ENCODE data around the gene PRKCA.

PRKCA gene

GRCh38 chr17:66552371-66552770 lies 250.0 kb downstream of the PRKCA start:
- ATAC-seq = no peak
- TF ChIP-seq PATZ1 (CRISPR knock-in tag; IDR thresholded peaks at IDR 0.05; ENCODE audit: borderline replicate concordance) = no peak
- no peak for TF ChIP-seq CSDC2 (CRISPR knock-in tag; IDR thresholded peaks at IDR 0.05)
- TF ChIP-seq ARNTL (CRISPR knock-in tag; IDR thresholded peaks at IDR 0.05; ENCODE audit: borderline replicate concordance, low read depth) = no peak
- no peak for TF ChIP-seq GLIS3 (CRISPR knock-in tag; IDR thresholded peaks at IDR 0.05)
- no peak for TF ChIP-seq TCF4 (CRISPR knock-in tag; IDR thresholded peaks at IDR 0.05; ENCODE audit: borderline replicate concordance)
- TF ChIP-seq POU6F1 (CRISPR knock-in tag; IDR thresholded peaks at IDR 0.05; ENCODE audit: borderline replicate concordance, low read depth) = no peak
- no peak for TF ChIP-seq ISL1 (CRISPR knock-in tag; IDR thresholded peaks at IDR 0.05)
- TF ChIP-seq BACH2 (CRISPR knock-in tag; IDR thresholded peaks at IDR 0.05; ENCODE audit: borderline replicate concordance) = no peak
- no peak for TF ChIP-seq ZC3H10 (CRISPR knock-in tag; IDR thresholded peaks at IDR 0.05)
- TF ChIP-seq TOX (CRISPR knock-in tag; IDR thresholded peaks at IDR 0.05; ENCODE audit: borderline replicate concordance) = no peak
- TF ChIP-seq CREB5 (CRISPR knock-in tag; IDR thresholded peaks at IDR 0.05; ENCODE audit: low read depth) = no peak
- no peak for TF ChIP-seq ZNF70 (CRISPR knock-in tag; IDR thresholded peaks at IDR 0.05)
- no peak for TF ChIP-seq ZNF8 (CRISPR knock-in tag; IDR thresholded peaks at IDR 0.05)
- TF ChIP-seq ZNF565 (CRISPR knock-in tag; conservative IDR thresholded peaks at IDR 0.05; ENCODE audit: low read depth) = no peak
- TF ChIP-seq SNAI2 (CRISPR knock-in tag; IDR thresholded peaks at IDR 0.05) = no peak
- no peak for TF ChIP-seq ESRRG (CRISPR knock-in tag; IDR thresholded peaks at IDR 0.05)
- TF ChIP-seq ZFP3 (CRISPR knock-in tag; IDR thresholded peaks at IDR 0.05) = no peak
- no peak for TF ChIP-seq ZFP30 (CRISPR knock-in tag; IDR thresholded peaks at IDR 0.05)

GRCh38 chr17:66555605-66556004 lies 253.2 kb downstream of the PRKCA start:
- TF ChIP-seq CSRNP3 (CRISPR knock-in tag; IDR thresholded peaks at IDR 0.05) = no peak
- TF ChIP-seq GLIS3 (CRISPR knock-in tag; IDR thresholded peaks at IDR 0.05) = no peak
- TF ChIP-seq RARB (CRISPR knock-in tag; IDR thresholded peaks at IDR 0.05) = no peak
- no peak; the same call in 2 of the 3 replicates for ATAC-seq

GRCh38 chr17:66557200-66557599 lies 254.8 kb downstream of the PRKCA start:
- TF ChIP-seq GLIS3 (CRISPR knock-in tag; IDR thresholded peaks at IDR 0.05) = no peak
- TF ChIP-seq ZC3H10 (CRISPR knock-in tag; IDR thresholded peaks at IDR 0.05) = no peak
- TF ChIP-seq OSR1 (CRISPR knock-in tag; IDR thresholded peaks at IDR 0.05) = no peak
- no peak for TF ChIP-seq PPARA (CRISPR knock-in tag; IDR thresholded peaks at IDR 0.05; ENCODE audit: borderline replicate concordance)
- ATAC-seq = no peak

- no peak for TF ChIP-seq BACH2 (CRISPR knock-in tag; IDR thresholded peaks at IDR 0.05; ENCODE audit: borderline replicate concordance)
- no peak; the same call in 2 of the 3 replicates for ATAC-seq
Measured at GRCh38 chr17:66557886-66558285, 255.5 kb downstream of the PRKCA start.

GRCh38 chr17:66560691-66561090 lies 258.3 kb downstream of the PRKCA start:
- no peak for ATAC-seq
- no peak for TF ChIP-seq ZFP30 (CRISPR knock-in tag; IDR thresholded peaks at IDR 0.05)
- TF ChIP-seq ARNTL (CRISPR knock-in tag; IDR thresholded peaks at IDR 0.05; ENCODE audit: borderline replicate concordance, low read depth) = no peak
- no peak for TF ChIP-seq CREB5 (CRISPR knock-in tag; IDR thresholded peaks at IDR 0.05; ENCODE audit: low read depth)
- TF ChIP-seq CSRNP3 (CRISPR knock-in tag; IDR thresholded peaks at IDR 0.05) = no peak
- no peak for TF ChIP-seq CSDC2 (CRISPR knock-in tag; IDR thresholded peaks at IDR 0.05)
- no peak for TF ChIP-seq ESRRG (CRISPR knock-in tag; IDR thresholded peaks at IDR 0.05)
- no peak for TF ChIP-seq TSHZ2 (CRISPR knock-in tag; IDR thresholded peaks at IDR 0.05)
- no peak for TF ChIP-seq GLIS3 (CRISPR knock-in tag; IDR thresholded peaks at IDR 0.05)
- no peak for TF ChIP-seq SNAI2 (CRISPR knock-in tag; IDR thresholded peaks at IDR 0.05)
- no peak for TF ChIP-seq PPARA (CRISPR knock-in tag; IDR thresholded peaks at IDR 0.05; ENCODE audit: borderline replicate concordance)
- no peak for TF ChIP-seq ZNF8 (CRISPR knock-in tag; IDR thresholded peaks at IDR 0.05)
- no peak for TF ChIP-seq ZFP3 (CRISPR knock-in tag; IDR thresholded peaks at IDR 0.05)
